SKM-1 (cell line): Measurements from ENCODE around the gene DLGAP4.
"Not testable (repeated sequence)": the region's sequence is repeated elsewhere in the genome, so short reads cannot be mapped to it uniquely, and the experiment has no call there.

Experiments
- DNase-seq: peaks from one replicate; lab custom pipeline; 2025; ENCODE audit not compliant: unreplicated experiment; lab: John Stamatoyannopoulos, UW

DLGAP4 gene

DNA sequence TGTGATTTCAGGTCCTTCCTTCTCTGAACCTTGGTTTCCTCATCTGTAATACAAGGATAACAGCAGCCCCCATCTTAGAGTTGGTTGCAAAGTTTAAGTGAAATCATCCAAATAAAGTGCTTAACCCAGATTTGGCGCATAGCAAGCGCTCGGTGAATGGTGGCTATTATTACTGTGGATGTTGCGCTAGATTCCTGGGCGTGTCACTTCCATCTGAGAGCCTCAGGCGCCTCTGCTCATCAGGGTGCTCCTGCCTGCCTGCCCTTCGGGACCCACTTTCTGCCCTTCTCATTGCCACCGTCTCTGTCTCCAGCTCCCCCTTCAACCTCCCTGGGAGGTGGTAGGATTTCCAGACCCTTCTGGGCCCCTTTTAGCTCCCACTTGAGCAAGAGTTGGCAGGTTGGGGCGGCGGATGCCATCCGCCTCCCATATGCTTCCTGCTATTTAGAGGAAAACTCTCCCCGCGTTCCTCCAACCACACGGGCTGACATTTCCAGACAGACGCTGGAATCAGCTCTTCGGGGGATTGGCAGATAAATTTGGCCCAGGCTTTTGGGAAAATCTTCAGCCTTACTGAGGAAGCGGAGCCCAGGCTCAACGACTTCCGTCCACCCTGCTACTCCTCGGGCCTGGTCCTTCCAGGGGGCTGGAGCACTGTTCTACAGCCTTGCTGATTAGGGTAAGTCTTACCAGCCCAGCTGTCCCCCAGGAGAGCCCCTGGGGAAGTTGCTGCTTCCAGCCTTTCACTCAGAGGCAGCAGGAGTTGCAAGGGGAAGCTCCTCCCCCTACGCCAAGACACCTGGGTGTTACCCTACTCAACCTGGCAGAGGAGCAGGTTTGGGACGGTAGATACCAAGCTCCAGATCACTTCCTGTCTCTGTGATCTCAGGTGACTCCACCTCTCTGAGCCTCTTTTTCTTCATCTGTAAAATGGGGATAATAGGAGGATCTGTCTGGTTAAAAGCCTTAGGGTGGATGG lies 71.5 kb downstream of the DLGAP4 start:
- DNase-seq: no peak

- no peak for DNase-seq
These were observed 72.5 kb downstream of the DLGAP4 start for GRCh38 chr20:36378686-36379085.

GRCh38 chr20:36379914-36380313 lies 73.8 kb downstream of the DLGAP4 start:
- DNase-seq: not testable (repeated sequence)

GRCh38 chr20:36384022-36384619 lies 78.0 kb downstream of the DLGAP4 start:
- DNase-seq: no peak

DNA sequence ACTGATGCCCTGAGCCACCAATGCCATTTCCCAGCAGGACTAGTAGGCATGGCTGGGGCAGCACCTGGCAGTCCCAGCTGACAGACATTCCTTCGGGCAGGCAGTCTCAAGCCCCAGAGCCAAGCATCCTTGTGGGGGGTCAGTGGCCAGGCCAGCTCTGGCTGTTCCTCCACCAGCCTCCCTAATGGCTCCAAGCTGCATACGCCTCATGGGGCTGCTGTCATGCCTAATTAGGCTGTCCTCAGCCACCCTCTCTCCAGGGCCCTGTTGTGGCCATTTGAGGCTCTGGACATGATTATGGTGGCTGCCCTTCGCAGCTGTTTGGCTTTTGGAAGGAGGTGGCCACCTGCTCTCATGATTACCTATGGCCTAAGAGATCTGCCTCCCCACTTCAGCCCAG lies 79.4 kb downstream of the DLGAP4 start:
- no peak for DNase-seq

DNA sequence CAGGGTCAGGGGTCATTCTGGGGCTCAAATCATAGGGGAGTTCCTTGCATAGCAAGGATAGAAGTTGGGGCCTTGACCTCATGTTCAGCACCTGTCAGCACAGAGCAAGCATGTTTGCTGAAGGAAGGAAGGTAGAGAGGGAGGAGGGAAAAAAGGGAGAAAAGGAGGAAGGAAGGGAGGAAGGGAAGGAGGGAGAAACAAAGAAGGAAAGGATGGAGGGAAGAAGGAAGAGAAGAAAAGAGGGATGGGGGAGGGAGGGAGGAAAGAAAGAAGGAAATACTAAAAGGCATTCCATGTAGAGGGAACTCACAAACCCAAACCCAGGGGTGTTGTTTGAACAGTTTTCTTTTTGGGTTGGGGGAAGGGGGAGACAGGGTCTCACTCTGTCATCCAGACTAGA lies 80.1 kb downstream of the DLGAP4 start:
- no peak for DNase-seq

- DNase-seq: no peak
These were observed 84.1 kb downstream of the DLGAP4 start for GRCh38 chr20:36390269-36390668.

- no peak for DNase-seq
These were observed 84.7 kb downstream of the DLGAP4 start for GRCh38 chr20:36390719-36391415.

DNA sequence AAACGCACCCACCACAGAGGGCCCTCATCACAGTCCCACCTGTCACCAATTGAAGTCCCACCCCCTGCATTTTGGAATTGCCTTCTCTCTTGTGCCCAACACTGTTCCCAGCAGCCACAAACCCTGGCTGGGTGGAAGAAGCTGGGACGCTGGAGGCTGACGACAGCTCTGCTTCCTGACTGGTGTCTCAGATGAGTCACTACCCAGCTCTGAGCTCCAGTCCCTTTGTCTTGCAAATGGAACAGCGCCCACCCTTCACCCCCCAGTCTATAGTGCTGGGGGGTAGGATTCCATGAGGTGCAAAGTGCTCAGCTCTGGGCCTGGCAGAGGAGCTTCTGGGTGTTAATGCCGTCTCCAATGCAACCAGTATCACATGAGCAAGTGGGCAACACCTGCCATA lies 85.3 kb downstream of the DLGAP4 start:
- no peak for DNase-seq

GRCh38 chr20:36391955-36392354 lies 85.8 kb downstream of the DLGAP4 start:
- DNase-seq: no peak

- no peak for DNase-seq
These were observed 86.8 kb downstream of the DLGAP4 start for GRCh38 chr20:36392989-36393388.

DNA sequence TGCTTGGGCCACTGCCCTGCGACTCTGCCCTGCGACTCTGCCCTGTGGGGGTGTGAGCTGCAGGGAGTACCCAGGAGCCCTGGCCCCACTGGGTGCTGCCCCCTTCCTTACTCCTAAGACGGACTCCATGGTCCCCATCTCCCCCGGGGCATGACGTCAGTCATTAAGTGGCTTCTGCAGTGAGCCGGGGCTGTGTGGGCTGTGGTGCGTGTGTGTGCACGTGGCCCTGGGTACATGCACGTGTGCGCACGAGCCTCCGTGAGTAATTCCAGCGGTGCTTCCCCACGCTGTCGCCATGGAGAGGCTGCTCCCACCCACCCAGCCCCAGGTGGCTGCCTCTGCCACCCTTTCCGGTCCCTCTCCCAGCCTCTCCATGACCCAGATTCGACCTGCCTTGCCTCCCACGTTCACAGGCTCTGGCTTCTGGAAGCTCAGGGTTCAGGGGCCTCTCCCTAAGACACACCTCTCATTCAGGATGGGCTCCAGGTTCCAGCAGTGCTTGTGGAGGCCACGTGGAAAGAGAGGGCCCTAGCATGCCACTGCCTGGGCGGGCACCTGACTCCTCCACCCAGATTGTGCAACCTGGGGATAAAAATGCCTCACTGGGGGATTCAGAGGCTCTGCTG lies 88.3 kb downstream of the DLGAP4 start:
- DNase-seq: no peak

DNA sequence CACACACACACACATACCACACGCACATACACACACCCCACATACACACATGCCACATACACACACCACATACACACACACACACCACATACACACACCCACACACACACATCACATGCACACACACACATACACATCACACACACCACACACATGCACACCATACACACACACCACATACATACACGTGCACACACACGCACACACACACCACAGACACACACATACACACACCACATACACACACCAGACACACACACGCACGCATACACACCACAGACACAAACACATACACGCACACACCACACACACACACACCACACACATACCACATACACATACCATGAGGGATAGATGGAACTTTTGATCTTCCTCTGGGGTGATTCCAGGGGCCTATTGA lies 90.2 kb downstream of the DLGAP4 start:
- no peak for DNase-seq

GRCh38 chr20:36396847-36397630 lies 90.9 kb downstream of the DLGAP4 start:
- no peak for DNase-seq

- DNase-seq: no peak
These were observed 92.4 kb downstream of the DLGAP4 start for GRCh38 chr20:36398515-36398914.

DNA sequence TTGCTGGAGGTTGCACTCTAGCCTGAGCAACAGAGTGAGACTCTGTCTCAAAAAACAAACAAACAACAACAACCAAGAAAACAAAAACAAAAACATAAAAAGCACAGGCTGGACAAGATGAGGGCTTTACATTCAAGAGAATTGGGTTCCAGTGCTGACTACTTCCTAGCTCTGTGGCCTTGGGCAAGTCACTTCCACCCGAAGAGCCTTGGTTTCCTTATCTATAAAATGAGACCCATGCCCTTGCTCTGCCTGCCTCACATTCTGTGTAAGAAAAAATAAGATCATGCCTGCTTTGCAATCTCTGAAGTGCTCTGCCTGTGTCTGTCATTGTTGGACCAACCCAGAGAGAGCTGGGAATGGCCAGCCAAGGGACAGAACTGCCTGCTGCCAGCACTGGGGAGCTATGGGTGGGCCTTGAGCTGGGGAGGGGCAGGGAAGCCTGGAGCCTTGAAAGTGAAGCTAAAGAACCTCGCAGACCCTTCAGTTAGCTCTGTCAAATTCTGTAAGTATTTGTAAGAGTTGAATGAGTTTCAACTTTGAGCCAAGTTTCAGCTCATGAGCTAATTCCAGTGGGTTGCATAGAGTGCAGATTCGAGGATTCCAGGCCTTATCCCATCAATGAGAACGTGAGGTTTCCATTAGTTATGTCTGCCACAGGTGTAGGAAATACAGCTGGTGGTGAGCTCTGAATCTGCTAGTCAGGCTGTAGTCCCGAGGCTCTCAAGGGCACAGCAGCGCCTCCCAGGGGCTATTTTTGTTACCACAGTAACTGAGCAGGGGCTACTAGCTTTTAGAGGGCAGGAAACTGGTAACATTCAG lies 93.2 kb downstream of the DLGAP4 start:
- no peak for DNase-seq

DNA sequence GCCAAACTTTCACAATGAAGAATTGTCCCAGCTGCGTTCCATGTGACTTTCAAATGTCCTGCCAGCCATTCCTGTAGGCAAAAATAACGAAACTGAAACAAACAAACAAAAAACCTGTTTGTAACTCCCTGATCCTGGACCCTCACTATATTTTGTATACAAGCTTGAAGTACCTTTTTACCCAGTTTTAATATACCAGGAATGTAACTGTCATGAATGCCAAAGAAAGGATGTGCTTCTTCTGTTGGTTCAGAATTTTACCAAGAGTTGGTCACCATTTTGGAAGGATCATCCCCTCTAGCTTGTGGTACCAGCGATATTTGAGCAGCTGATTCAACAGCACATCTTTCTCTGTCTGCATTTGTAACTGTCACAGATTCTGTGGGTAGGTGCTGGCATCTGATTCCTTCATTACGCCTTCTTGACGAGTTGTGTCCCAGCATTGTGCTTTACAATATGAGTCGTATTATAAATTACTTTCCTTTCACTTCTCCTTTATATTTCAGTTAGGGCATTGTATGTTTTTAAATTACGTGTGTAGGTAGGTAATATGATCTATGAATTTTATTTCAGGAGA lies 93.9 kb downstream of the DLGAP4 start:
- no peak for DNase-seq

DNA sequence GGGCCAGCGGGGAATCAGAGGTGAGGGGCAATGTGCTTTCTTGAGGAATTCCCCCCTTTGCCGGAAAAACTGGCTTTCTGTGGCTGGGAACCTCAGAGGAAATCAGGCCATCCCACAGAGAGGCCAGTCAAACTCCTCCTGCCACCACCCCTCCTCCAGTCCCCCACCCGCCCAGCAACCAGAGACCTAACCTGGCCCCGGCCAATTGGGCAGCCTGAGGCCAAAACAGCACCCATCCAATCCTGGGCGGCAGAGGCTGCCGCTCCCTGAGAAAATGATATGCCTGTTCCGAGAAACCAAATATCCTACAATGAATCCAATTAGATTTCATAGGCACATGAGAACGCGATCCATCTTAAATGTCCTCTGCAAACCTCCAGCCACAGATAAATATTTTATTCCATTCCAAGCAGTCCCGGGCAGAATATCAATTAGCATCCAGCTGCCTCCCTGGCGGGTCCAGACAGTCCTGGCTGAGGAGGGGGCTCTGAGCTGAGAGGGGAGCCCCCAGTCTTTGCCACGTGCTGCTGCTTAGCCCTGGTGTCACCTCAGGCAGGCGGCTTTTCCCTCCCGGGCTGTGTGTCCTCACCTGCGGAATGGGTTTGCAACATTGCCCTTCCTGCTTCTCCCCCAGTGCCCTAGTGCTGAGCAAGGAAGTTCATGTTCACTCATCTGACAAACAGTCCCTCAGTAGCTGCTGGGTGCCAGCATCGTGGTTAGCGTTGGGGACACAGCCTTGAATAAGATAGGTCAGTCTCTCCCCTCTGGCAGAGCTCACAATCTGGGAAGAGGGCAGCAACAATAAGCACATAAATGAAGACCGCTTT lies 95.0 kb downstream of the DLGAP4 start:
- no peak for DNase-seq

DNA sequence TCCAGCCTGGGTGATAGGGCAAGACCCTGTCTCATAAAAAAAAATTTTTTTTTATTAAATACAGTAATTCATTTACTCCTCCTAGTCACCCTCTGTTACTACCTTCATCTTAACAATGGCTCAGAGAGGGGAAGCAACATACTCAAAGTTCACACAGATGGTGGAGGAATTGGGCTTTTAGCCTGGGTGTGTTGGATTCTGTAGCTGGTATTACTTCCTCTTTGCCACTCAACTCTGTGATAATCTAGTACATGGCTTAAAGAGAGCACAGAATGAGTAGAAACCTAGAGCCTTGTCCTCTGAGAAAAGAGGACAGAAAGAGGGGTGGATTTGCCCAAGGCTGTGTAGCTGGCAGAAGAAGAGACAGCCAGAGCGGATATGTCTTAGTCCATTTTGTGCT lies 96.6 kb downstream of the DLGAP4 start:
- DNase-seq: no peak
